Measurements from ENCODE around the gene KCNIP1. TPM values are rescaled to one million over a fixed set of nuclear protein-coding genes. Genes with fewer than 3 reads are reported as not detected.

KCNIP1 gene
- total and polyA plus RNA-seq, 8 donors, result 0.20 to 0.73 (median 0.31) TPM; not detected in 3

- Histone ChIP-seq H3K9me3 (no peaks in the 10 kb centered on the region), H3K4me1 (peaks cover 0 to 10% (median 2%) of the 10 kb centered on the region in 4 donors), H3K27ac (no peak overlapping the region), H3K36me3 (no peaks in the 10 kb centered on the region), H3K27me3 (peaks cover 0 to 10% (median 0%) of the 10 kb centered on the region in 3 donors), H3K4me3 (no peak overlapping the region)
- TF ChIP-seq POLR2AphosphoS5 (IDR thresholded peaks at IDR 0.05) (no peak), EP300 (IDR thresholded peaks at IDR 0.05) (no peak), POLR2A (IDR thresholded peaks at IDR 0.05) (no peak), CTCF (IDR thresholded peaks at IDR 0.05) (no peak)
- WGBS, 5 donors, result 62 to 76% (median 72%) methylated on average over 3 of the region's 3 CpGs
- intact Hi-C loops (cut with DNase I; ENCODE audit: low total_unique reads), result no loop called here
- DNase-seq, result no peak
These were observed 13.4 kb upstream of the KCNIP1 start for GRCh38 chr5:170490381-170490780.

DNA sequence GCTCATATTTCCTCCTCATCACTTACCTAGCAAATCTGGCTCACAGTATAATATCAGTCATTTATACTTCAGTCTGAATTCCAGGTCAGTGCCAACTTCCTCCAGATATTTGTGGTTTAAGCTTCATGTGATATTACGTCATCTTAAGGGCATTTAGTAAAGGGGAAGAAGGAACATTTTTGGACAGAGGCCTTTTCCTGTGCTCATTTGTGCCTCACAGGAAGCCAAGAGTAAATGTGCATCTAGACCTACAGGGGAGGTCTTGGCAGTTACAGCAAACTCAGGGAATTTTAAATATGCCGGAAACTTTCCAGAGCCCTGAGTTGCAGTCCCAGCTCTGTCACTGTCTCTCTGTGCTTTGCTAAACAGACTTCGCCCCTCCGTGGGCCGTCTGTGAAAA is 12.3 kb upstream of the KCNIP1 start:
- Histone ChIP-seq H3K36me3 (no peaks in the 10 kb centered on the region), H3K4me3 (no peak overlapping the region), H3K4me1 (peaks cover 0 to 10% (median 2%) of the 10 kb centered on the region in 4 donors), H3K27ac (peak overlapping the region in 3 of 5 donors; percentile 11 to 50 (median 35)), H3K27me3 (peaks cover 0 to 11% (median 0%) of the 10 kb centered on the region in 3 donors), H3K9me3 (no peaks in the 10 kb centered on the region)
- intact Hi-C loops (cut with DNase I; ENCODE audit: low total_unique reads), result no loop called here
- WGBS, 5 donors, result 31 to 59% (median 55%) methylated on average over 5 of the region's 5 CpGs
- TF ChIP-seq POLR2AphosphoS5 (IDR thresholded peaks at IDR 0.05) (peak in 1 of 3 donors; percentile 28), CTCF (IDR thresholded peaks at IDR 0.05) (no peak), POLR2A (IDR thresholded peaks at IDR 0.05) (no peak), EP300 (IDR thresholded peaks at IDR 0.05) (no peak)
- DNase-seq, result peak in 1 of 2 donors; percentile 82

- no peak overlapping the region for H3K27ac ChIP-seq
- 82 to 90% (median 88%) methylated on average over 7 of the region's 7 CpGs for WGBS, 5 donors
- H3K4me1 ChIP-seq, result peaks cover 0 to 10% (median 2%) of the 10 kb centered on the region in 4 donors
- no peaks in the 10 kb centered on the region for H3K36me3 ChIP-seq
- no peak overlapping the region for H3K4me3 ChIP-seq
- TF ChIP-seq POLR2AphosphoS5 (IDR thresholded peaks at IDR 0.05) (no peak), POLR2A (IDR thresholded peaks at IDR 0.05) (no peak)
- H3K27me3 ChIP-seq, result peaks cover 0 to 24% (median 0%) of the 10 kb centered on the region in 3 donors
- intact Hi-C loops (cut with DNase I; ENCODE audit: low total_unique reads), result no loop called here
- no peaks in the 10 kb centered on the region for H3K9me3 ChIP-seq
- no peak for DNase-seq
These were observed 10.6 kb upstream of the KCNIP1 start for GRCh38 chr5:170493028-170493820.

- Histone ChIP-seq H3K27me3 (peaks cover 0 to 24% (median 0%) of the 10 kb centered on the region in 3 donors), H3K4me3 (no peak overlapping the region), H3K9me3 (no peaks in the 10 kb centered on the region), H3K36me3 (no peaks in the 10 kb centered on the region), H3K27ac (no peak overlapping the region), H3K4me1 (peaks cover 0 to 10% (median 2%) of the 10 kb centered on the region in 4 donors)
- DNase-seq, result no peak
- intact Hi-C loops (cut with DNase I; ENCODE audit: low total_unique reads), result no loop called here
- 74 to 90% (median 76%) methylated on average over 2 of the region's 2 CpGs for WGBS, 5 donors
- no peak for TF ChIP-seq EP300 (IDR thresholded peaks at IDR 0.05)
- no peak for TF ChIP-seq POLR2A (IDR thresholded peaks at IDR 0.05)
- no peak for TF ChIP-seq CTCF (IDR thresholded peaks at IDR 0.05)
- no peak for TF ChIP-seq POLR2AphosphoS5 (IDR thresholded peaks at IDR 0.05)
These were observed 9.8 kb upstream of the KCNIP1 start for GRCh38 chr5:170494041-170494440.

Data from stomach (tissue), 9 donors.